ENCODE results near the gene CSPG5.

DNA sequence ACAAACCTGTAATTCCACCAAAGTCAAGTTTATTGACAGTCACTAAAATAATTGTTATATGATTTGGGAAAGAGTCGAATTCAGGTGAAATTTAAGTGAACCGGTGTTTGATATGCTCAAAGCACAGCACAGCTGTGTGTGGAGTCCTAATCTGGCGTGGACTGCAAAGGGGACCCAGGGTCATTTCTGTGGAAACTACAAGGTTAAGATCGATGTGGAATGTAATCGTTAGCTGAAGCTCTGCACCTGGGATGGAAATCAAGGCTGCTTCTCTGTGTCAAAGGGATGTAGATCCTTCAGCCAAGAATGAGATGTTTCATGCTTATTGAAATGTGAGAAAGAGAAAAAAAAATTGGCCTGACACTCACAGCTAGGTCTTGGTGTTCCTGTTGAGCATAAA is 63.6 kb downstream of the CSPG5 start:
- TF ChIP-seq, protein P1, sequence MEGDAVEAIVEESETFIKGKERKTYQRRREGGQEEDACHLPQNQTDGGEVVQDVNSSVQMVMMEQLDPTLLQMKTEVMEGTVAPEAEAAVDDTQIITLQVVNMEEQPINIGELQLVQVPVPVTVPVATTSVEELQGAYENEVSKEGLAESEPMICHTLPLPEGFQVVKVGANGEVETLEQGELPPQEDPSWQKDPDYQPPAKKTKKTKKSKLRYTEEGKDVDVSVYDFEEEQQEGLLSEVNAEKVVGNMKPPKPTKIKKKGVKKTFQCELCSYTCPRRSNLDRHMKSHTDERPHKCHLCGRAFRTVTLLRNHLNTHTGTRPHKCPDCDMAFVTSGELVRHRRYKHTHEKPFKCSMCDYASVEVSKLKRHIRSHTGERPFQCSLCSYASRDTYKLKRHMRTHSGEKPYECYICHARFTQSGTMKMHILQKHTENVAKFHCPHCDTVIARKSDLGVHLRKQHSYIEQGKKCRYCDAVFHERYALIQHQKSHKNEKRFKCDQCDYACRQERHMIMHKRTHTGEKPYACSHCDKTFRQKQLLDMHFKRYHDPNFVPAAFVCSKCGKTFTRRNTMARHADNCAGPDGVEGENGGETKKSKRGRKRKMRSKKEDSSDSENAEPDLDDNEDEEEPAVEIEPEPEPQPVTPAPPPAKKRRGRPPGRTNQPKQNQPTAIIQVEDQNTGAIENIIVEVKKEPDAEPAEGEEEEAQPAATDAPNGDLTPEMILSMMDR (IDR thresholded peaks at IDR 0.05) = no peak
- TF ChIP-seq EP300 (IDR thresholded peaks at IDR 0.05) = no peak
- TF ChIP-seq POLR2A (IDR thresholded peaks at IDR 0.05) = no peak
